ENCODE results near the gene PLCB1. TPM values are rescaled to one million over a fixed set of nuclear protein-coding genes. Genes with fewer than 3 reads are reported as not detected.

The PLCB1 gene
- total RNA-seq, 3 donors from 2014 or later, result 7.2 to 50.7 (median 8.8) TPM

DNA sequence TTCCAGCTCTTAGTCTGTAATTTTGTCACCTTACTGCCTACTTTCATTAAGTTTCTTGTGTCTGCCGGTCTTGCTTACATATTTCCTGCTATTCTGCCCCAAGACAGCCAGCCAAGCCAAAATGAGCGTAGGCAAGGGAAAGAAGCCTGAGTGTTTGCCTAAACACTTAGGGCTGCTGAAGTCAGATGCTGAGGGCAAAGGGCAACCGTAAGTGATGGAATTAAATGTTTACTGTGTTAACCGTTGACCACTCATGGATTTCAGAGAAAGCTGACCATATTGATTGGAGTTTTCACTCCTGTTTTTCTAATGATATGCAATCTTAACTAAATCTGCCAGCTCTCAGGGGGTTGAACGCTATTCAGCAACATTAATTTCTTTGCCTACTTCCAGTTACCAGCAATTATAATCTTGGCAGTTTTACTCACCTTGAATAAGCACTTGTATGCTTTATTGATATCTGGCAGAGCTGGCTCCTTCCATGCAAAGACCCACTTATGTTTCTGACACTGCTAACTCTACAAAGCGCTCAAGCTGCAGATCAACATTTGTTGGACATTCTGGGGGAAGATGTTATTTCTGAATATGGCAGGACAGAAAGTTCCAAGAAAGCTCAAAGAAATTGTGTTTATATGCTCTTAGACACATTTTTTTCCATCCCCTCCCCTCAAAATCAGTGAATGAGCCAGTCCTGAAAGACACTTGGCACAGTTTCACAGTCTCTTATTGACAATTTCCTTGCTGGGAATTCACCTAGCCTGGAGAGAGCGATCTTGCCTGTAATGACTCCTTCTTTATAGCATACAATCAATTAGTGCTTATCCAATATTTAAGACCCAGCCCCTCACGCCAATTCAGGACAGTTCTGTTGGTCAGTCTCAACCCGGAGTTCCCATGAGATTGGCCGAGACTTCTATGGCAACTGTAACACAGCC is 183.8 kb downstream of the PLCB1 start:
- ATAC-seq, result no peak
- Histone ChIP-seq H3K4me3 (no peak overlapping the region), H3K4me1 (ENCODE audit: low read depth) (no peaks in the 10 kb centered on the region), H3K9me3 (no peaks in the 10 kb centered on the region), H3K36me3 (ENCODE audit: low read depth) (no peaks in the 10 kb centered on the region)
- no peak for DNase-seq
- intact Hi-C loops (cut with DNase I, micrococcal nuclease), result no loop called here
- TF ChIP-seq CTCF (IDR thresholded peaks at IDR 0.05), result no peak

DNA sequence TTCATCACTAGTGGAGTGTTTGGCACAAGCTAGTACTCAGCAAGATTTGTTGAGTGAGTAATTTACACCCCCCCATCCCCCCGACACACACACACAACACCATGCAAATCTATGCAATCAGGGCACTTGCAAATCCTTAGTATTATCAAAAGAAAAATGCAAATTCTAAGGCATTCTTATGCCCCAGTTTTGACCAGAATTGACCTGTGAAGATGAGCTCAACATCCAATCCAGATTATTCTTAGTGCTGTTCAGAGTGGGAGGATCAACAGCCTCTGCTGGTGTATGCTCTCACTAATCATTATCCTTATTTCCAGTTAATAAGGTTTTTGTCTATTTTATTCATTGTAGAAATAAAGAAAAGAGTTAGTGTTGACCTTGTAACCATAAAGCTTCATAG is 185.4 kb downstream of the PLCB1 start:
- no peak overlapping the region for H3K4me3 ChIP-seq
- no peak for DNase-seq
- no peak for TF ChIP-seq CTCF (IDR thresholded peaks at IDR 0.05)
- ATAC-seq, result no peak
- H3K9me3 ChIP-seq, result no peaks in the 10 kb centered on the region
- no peaks in the 10 kb centered on the region for H3K36me3 ChIP-seq (ENCODE audit: low read depth)
- intact Hi-C loops (cut with DNase I, micrococcal nuclease), result no loop called here
- no peaks in the 10 kb centered on the region for H3K4me1 ChIP-seq (ENCODE audit: low read depth)

DNA sequence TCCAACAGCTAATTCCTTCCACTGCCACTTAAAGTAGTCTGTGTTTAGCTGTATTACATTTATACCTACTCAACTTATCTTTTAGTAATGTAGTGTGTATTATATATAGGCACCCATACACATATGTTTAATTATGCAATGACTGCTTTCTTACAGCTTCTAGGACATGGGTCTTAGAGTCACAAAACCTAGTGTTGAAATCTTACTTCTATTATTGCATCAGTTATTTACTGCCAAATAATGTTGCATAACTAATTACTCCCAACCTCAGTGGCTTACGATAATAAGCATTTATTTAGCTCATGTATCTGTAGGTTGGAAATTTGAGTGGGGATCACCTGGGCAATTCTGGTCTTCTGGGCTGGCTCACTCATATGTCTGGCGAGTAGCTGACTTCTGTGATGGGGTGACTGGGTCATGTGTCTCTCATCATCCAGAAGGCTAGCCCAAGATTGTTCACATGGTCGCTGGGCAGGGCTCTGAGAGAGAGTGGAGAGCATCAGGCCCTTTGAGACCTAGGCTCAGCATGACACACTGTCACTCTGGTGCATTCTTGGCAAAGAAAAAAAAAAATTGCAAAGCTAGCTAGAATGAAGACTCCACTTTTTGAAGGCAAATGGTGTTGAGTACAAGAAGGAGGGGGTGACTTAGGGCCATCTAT is 187.0 kb downstream of the PLCB1 start:
- H3K36me3 ChIP-seq (ENCODE audit: low read depth), result no peaks in the 10 kb centered on the region
- intact Hi-C loops (cut with DNase I, micrococcal nuclease), result no loop called here
- TF ChIP-seq CTCF (IDR thresholded peaks at IDR 0.05), result no peak
- ATAC-seq, result no peak
- no peak for DNase-seq
- no peak overlapping the region for H3K4me3 ChIP-seq
- H3K4me1 ChIP-seq (ENCODE audit: low read depth), result no peaks in the 10 kb centered on the region
- no peaks in the 10 kb centered on the region for H3K9me3 ChIP-seq

DNA sequence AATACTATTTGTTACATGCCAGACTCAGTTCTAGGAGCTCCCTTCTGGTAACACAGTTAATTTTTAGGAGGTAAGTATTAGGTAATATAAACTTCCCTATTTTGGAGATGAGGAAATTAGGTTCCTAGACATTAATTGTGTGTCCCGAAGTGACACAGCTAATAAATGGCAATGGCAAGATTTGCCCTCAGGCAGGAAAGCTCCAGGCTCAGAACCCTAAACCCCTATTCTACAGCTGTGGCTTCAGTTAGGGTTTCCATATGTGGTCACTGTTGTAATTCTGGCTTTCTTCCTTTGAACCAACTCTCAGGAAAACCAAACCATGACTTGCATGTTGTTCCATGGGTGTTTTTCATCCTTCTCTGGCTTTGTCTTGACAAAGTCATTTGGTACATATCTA is 188.2 kb downstream of the PLCB1 start:
- Histone ChIP-seq H3K4me1 (ENCODE audit: low read depth) (no peaks in the 10 kb centered on the region), H3K4me3 (no peak overlapping the region), H3K9me3 (no peaks in the 10 kb centered on the region), H3K36me3 (ENCODE audit: low read depth) (no peaks in the 10 kb centered on the region)
- intact Hi-C loops (cut with DNase I, micrococcal nuclease), result no loop called here
- TF ChIP-seq CTCF (IDR thresholded peaks at IDR 0.05), result no peak
- DNase-seq (no peak), ATAC-seq (no peak)

DNA sequence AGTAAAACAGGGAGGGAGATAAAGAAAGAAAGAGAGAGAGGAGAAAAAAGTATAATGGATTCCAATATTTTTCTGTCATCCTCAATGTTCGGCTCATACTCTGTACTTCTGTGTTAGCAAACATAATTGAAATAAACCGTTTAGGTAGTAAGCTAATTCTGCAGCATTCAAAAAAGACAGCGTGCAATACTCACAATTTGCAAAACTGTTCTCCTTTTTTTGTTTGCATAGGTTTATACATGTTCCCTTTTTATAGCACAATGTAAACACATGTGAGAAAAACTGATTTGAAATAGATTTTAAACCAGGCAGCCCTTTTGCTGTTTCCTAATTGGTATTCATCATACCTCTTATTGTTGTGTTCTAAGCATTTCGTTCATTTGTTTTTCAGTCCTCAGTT is 188.9 kb downstream of the PLCB1 start:
- intact Hi-C loops (cut with DNase I, micrococcal nuclease), result no loop called here

More for the DNA sequence above, 188.9 kb downstream of the PLCB1 start:
- no peak overlapping the region for H3K4me3 ChIP-seq
- H3K9me3 ChIP-seq, result no peaks in the 10 kb centered on the region
- no peaks in the 10 kb centered on the region for H3K4me1 ChIP-seq (ENCODE audit: low read depth)
- ATAC-seq (no peak), DNase-seq (no peak)
- TF ChIP-seq CTCF (IDR thresholded peaks at IDR 0.05), result no peak
- no peaks in the 10 kb centered on the region for H3K36me3 ChIP-seq (ENCODE audit: low read depth)

Data from mucosa of descending colon (tissue), 3 donors.